Mucosa of descending colon (tissue), 3 donors: Measurements from ENCODE around the gene EVC2. TPM values are rescaled to one million over a fixed set of nuclear protein-coding genes. Genes with fewer than 3 reads are reported as not detected.

Source experiments
- ATAC-seq: fragments of 200-7000 bp; cut with Tn5 transposase; one replicate; pipeline ENCODE4 v1.9.1; 2020; ENCODE audit warnings: mild to moderate bottlenecking, moderate library complexity
- DNase-seq, 3 donors: peaks; one replicate each; pipeline ENCODE4 v3.0.0-alpha.2; 2020
- H3K36me3 ChIP-seq: fragments of 200-600 bp; one replicate; pipeline ENCODE4 v1.8.0; 2021; ENCODE audit warnings: low read depth, mild to moderate bottlenecking
- H3K4me1 ChIP-seq: fragments of 200-600 bp; one replicate; pipeline ENCODE4 v1.8.0; 2021; ENCODE audit warnings: low read depth, mild to moderate bottlenecking
- H3K4me3 ChIP-seq: fragments of 200-600 bp; one replicate; pipeline ENCODE4 v1.8.0; 2021; ENCODE audit warnings: mild to moderate bottlenecking
- H3K9me3 ChIP-seq: fragments of 200-600 bp; one replicate; pipeline ENCODE4 v1.8.0; 2021; ENCODE audit warnings: mild to moderate bottlenecking
- intact Hi-C, 2 donors: fragments of 100-400 bp; cut with DNase I in 1 of 2; cut with micrococcal nuclease in 1 of 2; formaldehyde crosslinking; loops; one replicate each; pipeline versions ENCODE4 v1.11.0 to v1.11.1; 2022; cut with DNase I, micrococcal nuclease
- total RNA-seq, 3 donors: library from RNA; stranded (reverse); fragmentation: NEBNext Ultra II Directional in 2 of 3; extraction: Animal tissue kit (Norgen Biotek cat#: 25700) in 2 of 3; gene quantifications; one replicate each; pipeline versions ENCODE4 v1.2.1 to v1.2.4, GENCODE V29; 2021 to 2023
- TF ChIP-seq, protein P1 (sequence below): fragments of 200-600 bp; IDR thresholded peaks from one replicate; pipeline ENCODE4 v1.8.0; 2022; ENCODE audit warnings: antibody characterized with exemption, mild to moderate bottlenecking
- donor health status: DM: no; HTN: no; CAD: no; lungs with moderate emphysema.
- donor health status: DM: no; HTN: no; CAD: no.
- donor health status: DM: no; HTN: yes; CAD: no.

The EVC2 gene
- total RNA-seq, 3 donors from 2014 or later = 0.64 to 6.5 (median 1.1) TPM

DNA sequence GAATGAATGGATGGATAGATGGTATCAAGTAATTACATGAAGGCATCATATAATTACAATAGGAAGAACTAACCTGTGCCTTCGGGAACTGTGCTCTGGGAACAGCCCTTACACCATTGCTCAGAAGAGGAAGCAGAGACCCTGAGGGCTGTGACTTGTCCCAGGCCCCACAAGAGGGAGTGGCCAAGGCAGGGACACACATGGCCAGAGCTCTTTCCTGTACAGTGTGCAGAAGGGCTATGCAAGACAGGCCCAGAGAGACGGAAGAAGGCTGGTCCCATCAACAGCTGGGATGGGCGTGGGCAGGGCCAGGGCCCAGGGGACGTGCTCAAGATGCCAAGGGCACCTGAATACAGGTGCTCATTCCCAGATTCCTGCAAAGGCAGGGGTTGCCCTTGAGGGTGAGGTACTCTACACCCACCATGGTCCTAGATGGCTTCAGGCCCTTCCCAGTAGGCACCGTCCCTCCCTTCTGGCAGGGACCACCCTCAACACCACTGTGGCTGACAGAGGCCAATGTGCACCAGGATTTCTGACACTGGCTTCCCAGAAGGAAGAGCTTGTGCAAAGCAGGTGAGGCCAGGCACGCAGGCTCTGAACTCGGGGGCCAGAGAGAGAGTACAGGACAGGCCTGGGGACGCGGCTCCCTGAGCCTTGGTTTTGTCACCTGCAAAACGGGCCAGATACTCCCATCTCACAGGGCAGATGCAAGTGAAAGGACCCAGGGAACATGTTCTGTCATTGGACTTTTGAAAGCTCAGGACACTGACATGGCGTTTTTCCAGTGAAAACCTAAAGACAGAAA is 1.7 kb downstream of the EVC2 start:
- ATAC-seq (no peak), DNase-seq (no peak)
- Histone ChIP-seq H3K36me3 (no peaks in the 10 kb centered on the region), H3K4me1 (no peaks in the 10 kb centered on the region), H3K9me3 (no peaks in the 10 kb centered on the region), H3K4me3 (no peak overlapping the region)
- TF ChIP-seq, protein P1, sequence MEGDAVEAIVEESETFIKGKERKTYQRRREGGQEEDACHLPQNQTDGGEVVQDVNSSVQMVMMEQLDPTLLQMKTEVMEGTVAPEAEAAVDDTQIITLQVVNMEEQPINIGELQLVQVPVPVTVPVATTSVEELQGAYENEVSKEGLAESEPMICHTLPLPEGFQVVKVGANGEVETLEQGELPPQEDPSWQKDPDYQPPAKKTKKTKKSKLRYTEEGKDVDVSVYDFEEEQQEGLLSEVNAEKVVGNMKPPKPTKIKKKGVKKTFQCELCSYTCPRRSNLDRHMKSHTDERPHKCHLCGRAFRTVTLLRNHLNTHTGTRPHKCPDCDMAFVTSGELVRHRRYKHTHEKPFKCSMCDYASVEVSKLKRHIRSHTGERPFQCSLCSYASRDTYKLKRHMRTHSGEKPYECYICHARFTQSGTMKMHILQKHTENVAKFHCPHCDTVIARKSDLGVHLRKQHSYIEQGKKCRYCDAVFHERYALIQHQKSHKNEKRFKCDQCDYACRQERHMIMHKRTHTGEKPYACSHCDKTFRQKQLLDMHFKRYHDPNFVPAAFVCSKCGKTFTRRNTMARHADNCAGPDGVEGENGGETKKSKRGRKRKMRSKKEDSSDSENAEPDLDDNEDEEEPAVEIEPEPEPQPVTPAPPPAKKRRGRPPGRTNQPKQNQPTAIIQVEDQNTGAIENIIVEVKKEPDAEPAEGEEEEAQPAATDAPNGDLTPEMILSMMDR = no peak
- intact Hi-C loops = no loop called here

DNA sequence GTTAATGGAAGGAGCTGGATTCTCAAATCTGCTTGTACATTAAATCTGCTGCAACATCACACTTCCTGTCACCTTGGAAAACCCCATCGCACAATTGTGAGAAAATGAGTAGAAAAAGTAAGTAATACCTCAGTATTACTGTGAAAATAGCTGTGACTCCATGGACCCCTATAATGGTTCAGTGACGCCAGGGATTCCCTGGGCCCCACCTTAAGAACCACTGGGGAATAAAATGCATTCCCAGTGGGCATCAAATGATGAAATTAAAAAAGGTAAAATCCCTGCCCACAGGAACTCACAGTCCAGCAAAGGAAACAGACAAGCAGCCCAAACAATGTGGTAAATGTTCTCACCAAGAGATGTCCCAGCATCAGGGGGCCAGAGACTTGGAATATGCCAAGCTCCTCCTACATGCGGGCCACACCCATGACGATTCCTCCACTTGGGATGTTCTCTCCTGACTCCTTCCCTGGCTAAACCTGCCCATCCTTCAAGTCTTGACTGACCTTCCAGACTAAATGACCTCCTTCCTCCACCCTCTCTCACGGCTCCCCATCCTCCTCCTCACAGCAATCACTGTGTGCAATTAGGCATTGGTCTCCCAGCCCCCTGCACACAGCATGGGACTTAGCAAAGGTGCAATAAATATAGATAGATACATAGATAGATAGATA is 2.6 kb downstream of the EVC2 start:
- DNase-seq (no peak), ATAC-seq (no peak)
- intact Hi-C loops = no loop called here
- Histone ChIP-seq H3K4me3 (no peak overlapping the region), H3K36me3 (no peaks in the 10 kb centered on the region), H3K4me1 (no peaks in the 10 kb centered on the region), H3K9me3 (no peaks in the 10 kb centered on the region)
- TF ChIP-seq, protein P1 = no peak

DNA sequence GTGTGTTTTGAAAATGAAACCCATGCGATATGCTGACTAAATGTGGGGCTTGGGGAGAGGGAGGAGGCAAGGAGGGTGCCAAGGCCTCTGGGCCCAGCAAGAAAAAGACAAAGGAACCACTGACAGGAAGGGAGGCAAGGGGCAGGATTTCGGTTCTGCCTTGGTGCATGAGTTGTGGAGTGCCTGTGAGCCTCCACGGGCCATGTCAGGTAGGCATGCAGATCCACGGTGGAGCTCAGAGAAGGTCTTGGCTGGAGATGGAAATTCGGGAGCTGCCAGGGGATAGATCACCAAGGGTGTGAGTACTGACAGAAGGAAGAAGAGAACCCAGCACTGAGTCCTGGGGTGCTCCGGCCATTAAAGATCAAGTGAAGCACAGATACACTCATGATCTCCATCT is 4.1 kb downstream of the EVC2 start:
- Histone ChIP-seq H3K36me3 (no peaks in the 10 kb centered on the region), H3K4me3 (no peak overlapping the region), H3K9me3 (no peaks in the 10 kb centered on the region), H3K4me1 (no peaks in the 10 kb centered on the region)
- intact Hi-C loops = no loop called here
- no peak for DNase-seq
- TF ChIP-seq, protein P1 = no peak
- no peak for ATAC-seq

DNA sequence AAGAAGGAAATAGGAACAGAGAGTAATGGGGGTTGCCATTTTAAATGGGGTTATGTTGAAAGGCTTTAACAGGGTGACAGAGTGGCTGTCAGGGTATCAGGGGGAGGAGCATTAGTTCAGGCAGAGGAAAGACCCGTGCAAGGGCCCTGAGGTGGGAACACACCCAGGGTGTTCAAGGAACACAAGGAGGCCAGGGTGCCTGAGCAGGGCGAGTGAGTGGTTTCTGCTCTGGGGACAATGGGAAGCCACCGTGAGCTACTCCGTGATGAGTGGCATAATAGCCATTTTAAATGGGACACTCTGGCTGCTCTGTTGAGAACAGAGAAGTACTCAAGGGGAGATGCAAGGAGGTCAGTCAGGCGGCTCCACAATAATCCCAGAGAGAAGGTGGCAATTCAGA is 4.5 kb downstream of the EVC2 start:
- TF ChIP-seq, protein P1 = no peak
- ATAC-seq = no peak
- Histone ChIP-seq H3K9me3 (no peaks in the 10 kb centered on the region), H3K4me3 (no peak overlapping the region), H3K36me3 (no peaks in the 10 kb centered on the region), H3K4me1 (no peaks in the 10 kb centered on the region)
- no peak for DNase-seq
- intact Hi-C loops = no loop called here

DNA sequence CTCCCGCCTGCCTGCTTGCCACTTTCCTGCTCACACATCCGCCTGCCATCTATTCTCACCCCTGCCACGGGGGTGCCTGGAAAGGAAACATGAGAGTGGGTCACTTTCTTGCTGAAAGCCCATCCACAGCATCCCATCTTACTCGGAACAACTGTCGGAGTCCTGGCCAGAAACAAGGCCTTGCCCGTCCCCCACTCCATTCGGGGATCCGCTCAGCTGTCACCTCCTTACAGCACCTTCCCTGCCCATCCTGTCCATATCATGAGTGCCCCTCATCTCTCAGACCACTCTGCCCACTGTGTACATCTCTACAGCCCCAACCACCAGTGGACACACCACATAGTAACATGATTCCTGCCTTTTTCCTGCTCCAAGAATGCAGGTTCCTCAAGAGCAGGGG is 6.4 kb downstream of the EVC2 start:
- intact Hi-C loops = no loop called here
- Histone ChIP-seq H3K4me1 (no peaks in the 10 kb centered on the region), H3K36me3 (no peaks in the 10 kb centered on the region), H3K4me3 (no peak overlapping the region), H3K9me3 (no peaks in the 10 kb centered on the region)
- ATAC-seq (no peak), DNase-seq (no peak)
- TF ChIP-seq, protein P1 = no peak
